Hepatocyte (in vitro differentiated cells): ENCODE measurements around the gene EXOC4.

Experiments
- EZH2phosphoT487 ChIP-seq: fragments of 200-600 bp; sonication (generic); IDR thresholded peaks from one replicate; pipeline ENCODE4 v1.6.1; 2018; ENCODE audit warnings: antibody characterized with exemption, mild to moderate bottlenecking, low read depth, moderate library complexity; ENCODE audit not compliant: unreplicated experiment, severe bottlenecking
- TF ChIP-seq, protein P1 (sequence below): fragments of 200-600 bp; sonication (generic); IDR thresholded peaks from 2 replicates; pipeline ENCODE4 v1.5.1; 2016; ENCODE audit warnings: antibody characterized with exemption, mild to moderate bottlenecking; ENCODE audit not compliant: poor library complexity

GRCh38 chr7:133275446-133276095, 22.7 kb downstream of the EXOC4 start:
- TF ChIP-seq, protein P1, sequence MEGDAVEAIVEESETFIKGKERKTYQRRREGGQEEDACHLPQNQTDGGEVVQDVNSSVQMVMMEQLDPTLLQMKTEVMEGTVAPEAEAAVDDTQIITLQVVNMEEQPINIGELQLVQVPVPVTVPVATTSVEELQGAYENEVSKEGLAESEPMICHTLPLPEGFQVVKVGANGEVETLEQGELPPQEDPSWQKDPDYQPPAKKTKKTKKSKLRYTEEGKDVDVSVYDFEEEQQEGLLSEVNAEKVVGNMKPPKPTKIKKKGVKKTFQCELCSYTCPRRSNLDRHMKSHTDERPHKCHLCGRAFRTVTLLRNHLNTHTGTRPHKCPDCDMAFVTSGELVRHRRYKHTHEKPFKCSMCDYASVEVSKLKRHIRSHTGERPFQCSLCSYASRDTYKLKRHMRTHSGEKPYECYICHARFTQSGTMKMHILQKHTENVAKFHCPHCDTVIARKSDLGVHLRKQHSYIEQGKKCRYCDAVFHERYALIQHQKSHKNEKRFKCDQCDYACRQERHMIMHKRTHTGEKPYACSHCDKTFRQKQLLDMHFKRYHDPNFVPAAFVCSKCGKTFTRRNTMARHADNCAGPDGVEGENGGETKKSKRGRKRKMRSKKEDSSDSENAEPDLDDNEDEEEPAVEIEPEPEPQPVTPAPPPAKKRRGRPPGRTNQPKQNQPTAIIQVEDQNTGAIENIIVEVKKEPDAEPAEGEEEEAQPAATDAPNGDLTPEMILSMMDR: no peak
- no peak for TF ChIP-seq EZH2phosphoT487
